ENCODE data around the gene FCF1.

The FCF1 gene

DNA sequence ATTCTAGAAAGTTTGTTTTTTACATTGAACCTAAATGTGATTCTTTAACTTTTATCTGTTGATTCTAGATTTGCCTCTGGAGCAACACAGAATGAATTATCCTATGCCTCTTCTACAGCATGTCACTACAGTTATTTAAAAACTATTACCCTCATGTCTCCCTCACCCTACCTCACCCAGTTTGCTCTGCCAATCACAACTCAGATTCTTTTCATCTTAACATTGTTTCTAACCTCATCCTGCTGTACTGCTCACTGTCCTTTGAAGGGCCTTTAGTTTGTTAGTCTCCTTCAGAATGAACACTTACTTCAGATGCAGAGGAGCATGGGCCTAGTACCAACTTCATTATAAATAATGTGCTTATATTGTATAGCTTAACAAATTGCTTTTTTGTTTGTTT is 71.7 kb downstream of the FCF1 start:
- no peak for DNase-seq

DNA sequence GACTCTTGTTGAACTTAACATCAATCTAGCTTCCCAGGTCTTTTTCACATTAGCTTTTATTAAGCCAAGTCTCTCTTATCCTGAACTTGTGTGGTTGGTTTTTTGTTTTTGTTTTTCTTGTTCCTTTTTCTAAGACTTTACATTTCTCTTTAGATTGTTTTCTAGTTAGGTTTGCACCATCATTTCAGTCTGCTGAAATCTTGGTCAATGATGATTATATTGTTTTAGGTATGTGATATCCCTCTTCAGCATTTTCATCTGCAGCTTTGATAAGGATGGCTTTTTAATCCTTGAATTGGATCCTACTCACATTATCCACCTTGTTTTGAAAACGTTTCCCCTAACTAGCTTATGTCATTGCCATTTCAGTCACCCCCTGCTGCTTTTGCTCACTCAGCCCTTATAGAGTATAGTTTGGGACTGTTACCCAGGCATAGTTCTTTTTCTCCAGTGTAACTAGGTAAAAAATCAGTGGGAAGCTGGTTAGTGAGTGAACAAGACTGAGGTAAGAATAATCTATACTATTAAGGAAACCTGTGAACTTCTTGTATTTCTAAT is 72.2 kb downstream of the FCF1 start:
- no peak for DNase-seq

DNA sequence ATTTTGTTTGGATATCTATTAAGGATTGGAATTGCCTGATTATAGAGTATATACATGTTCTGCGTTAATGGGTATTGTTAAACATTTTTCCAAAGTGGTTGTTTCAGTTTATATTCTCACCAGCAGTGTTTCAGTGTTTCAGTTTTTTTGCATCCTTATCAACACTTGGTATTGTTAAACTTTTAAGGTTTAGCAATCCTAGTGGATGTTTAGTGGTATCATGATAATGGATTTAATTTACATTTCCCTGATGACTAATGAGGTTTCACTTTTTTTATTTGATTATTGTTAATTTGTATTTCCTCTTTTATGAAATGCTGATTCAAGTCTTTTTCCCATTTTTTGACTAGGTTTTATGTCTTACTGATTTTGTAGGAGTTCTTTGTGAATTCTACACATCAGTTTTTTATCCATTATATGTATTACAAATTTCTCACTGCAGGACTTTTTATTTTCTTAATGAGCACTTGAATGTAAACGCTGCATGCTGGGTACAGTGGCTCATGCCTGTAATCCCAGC is 73.9 kb downstream of the FCF1 start:
- DNase-seq, result no peak

Data from activated CD4-positive, alpha-beta T cell treated with anti-CD3 and anti-CD28 coated beads, Interleukin-2, Interleukin-6, amounts not matched to agents 100 ng/mL and 50 ng/mL, durations not matched to agents 16 hours and 8 hours (primary cell).